Activated CD8-positive, alpha-beta memory T cell treated with anti-CD3 and anti-CD28 coated beads, Interleukin-2, amount 50 U/mL, for 4 hours (primary cell): ENCODE measurements around the gene HLA-DRB5.
"Not testable (repeated sequence)": the region's sequence is repeated elsewhere in the genome, so short reads cannot be mapped to it uniquely, and the experiment has no call there.

Experiments
- DNase-seq: peaks from one replicate; pipeline ENCODE4 v3.0.0-alpha.2; 2020

Gene HLA-DRB5

DNA sequence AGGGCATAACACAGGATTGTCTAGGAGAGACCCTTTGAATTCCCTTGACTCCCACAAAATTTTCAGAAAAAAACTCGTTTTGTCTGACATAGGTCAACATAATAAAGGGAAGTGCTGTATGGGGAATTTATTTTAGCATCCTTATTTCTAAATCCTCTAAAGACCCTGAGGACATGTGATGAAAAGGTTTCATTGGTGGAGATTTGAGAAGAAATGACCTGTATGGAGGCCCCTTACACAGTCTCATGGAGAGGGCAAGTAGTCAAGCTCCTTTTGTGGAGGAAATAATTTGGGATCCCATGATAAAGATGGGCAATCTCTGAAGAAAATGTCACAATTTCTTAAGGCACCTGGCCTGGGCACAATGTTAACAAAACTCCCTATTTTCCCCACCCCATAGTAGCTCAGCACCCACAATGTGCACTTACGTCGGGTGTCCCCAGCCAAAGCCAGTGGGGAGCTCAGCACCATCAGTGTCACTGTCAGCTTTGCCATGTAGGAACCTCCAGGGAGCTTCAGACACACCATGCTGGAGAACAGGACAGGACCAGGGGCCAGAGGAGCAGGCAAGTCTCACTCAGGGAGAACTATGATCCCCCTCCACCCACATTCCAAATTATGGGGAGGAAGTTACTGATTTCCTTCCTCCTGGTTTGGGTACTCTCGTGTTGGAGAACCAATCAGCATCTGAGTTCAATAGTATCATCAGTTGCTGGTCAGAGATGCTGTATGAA is at the start of gene HLA-DRB5:
HLA-DRB5 (minus strand) TSS at position 591 of the 734 bp plus-strand sequence; CDS start at position 528, 63 bp downstream.
- no peak for DNase-seq

DNA sequence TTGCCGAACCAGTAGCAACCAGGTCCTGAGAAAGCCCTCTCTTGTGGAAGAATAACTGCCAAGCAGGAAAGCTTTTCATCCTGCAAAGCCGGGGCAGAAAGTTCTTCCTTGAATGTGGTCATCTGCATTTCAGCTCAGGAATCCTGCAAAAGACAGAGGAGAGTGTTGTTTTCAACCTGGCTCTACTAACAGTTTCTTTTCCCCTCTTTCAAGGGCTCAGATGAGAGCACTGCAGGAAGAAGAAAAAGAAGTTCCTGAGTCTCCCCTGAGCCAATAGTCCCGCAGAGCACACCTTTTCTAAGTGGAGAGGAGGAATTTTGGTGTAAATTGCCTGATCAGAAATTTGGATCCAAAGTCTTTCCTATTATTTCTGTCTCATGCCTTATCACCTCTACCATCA is 48.9 kb upstream of the HLA-DRB5 start:
- DNase-seq: no peak

DNA sequence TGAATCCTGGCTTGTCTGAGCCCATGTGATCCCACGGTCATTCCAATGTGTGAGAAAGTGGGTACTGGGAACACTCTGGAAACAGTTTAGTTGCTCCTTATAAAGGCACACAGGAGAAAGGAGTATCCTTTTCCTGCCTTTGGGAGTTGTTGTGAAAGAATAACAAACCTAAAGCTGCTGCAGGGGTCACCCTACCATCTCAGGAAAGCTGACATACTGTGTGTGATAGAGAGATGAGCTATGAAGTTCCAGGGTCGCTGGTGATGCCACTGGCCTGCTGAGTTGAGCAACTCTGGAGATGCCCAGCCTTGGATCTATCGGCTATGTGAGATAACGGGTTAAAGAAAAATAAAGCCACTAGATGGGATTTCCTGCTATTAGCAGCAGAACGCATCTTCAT is 47.4 kb upstream of the HLA-DRB5 start:
- DNase-seq: not testable (repeated sequence)

DNA sequence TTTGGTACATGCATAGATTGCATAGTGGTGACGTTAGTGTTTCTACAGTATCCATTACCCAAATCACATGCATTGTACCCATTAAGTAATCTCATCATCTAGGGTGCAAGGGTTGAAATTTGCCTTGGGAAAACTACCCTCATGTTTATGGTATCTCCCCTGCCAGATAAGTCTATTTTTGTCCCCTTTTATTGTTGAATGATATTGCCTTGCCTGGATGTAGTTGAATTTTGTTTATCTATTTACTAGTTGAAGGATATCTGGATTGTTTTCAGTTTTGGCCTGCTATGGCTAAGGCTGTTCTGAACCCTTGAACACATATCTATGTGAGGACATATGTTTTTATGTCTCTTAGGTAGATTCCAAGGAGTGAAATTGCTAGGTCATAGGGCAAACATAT is 46.2 kb upstream of the HLA-DRB5 start:
- no peak for DNase-seq

DNA sequence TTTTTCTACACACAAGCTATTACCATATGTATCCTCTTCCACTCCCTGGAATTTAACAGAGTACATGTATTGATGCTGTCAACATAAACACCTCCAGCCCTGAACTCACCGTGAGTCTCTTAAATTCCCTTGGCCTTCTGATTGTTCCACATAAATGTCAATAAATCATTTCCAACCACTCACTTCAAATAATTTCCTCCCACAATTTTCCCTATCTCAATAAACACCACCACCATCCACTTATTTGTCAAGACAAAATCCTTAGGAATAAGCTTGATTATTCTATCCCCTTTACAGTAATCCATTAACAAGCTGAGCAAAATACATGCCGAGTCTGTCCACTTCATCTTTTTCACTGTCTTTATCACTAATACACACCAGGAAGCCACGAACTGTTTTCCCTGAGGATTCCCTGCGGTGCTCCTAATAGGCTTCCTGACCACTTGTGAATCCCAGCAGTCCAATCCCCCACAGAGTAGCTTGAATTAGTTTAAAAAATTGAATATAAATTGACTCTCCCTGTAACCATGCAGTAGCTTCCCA is 40.3 kb upstream of the HLA-DRB5 start:
- DNase-seq: no peak

DNA sequence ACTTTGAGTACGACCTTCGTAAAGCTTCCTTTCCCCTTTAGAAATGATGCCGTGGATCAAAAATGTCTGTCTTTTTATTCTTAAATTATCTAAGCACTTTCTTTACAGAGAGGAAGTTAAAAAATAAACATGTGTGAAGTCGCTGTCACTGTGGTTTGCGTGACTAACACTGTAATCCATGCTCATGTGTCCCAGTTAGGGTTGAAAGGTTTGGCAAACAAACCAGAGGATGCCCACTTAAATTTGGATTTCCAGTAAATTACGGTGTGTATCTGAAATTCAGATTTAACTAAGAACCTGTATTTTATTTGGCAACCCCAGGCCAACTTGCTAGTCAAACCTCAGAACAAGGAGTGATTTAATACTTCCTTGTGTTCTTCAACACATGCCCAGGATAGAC is 38.5 kb upstream of the HLA-DRB5 start:
- no peak for DNase-seq

DNA sequence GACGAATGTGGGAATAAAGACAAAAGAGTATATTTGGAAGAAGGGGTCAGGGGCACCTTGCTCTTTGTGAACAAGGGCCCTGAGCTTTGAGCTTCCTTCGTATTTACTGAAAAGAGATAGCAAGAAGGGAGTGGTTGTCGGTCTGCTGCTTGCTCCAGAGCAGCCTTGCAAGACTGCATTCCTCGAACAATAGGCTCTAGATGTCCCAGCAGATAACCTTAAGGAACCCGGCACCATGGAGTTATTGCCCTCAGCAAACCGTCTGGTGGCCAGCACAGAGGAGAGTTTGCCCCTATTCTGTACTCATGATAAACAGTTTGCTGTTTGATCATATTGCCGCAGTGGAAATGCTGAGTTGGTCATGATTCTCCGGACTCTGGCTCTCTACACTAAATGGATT is 36.9 kb upstream of the HLA-DRB5 start:
- no peak for DNase-seq

DNA sequence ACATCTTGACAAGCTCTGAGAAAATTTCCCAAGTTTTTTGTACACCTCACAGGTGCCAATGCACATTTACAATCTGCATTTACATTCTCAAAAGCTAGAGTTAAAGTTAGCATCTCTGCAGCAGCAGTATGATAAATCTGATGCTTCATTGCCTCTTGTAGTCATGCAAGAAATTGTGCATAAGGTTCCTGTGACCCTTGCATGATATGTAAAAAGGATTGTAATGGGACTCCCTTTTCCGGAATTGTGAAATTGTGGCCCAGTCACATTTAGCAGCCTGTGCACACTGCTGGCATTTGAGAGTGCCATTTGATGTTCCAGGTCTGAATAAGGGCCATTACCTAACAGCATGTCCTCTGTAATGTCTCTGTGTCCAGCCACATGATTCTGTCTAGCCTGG is 35.4 kb upstream of the HLA-DRB5 start:
- DNase-seq: no peak

DNA sequence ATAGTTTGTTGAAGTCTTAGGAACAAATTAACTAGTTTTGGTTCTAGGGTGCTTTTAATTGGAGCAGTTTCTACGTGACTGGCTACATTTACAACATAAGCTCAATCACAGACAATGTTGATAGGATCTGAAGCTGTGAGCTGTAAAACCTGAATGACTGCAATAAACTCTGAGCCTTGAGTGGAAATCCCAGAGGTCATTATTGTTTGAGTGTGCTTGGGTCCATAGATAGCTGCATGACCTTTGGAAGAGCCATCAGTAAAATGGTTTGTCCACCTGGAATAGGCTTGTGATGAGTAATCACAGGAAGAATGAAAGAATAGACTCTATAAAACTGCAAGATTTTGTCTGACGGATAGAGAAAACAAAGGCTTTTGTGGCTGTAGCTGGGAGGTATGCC is 32.9 kb upstream of the HLA-DRB5 start:
- DNase-seq: no peak

DNA sequence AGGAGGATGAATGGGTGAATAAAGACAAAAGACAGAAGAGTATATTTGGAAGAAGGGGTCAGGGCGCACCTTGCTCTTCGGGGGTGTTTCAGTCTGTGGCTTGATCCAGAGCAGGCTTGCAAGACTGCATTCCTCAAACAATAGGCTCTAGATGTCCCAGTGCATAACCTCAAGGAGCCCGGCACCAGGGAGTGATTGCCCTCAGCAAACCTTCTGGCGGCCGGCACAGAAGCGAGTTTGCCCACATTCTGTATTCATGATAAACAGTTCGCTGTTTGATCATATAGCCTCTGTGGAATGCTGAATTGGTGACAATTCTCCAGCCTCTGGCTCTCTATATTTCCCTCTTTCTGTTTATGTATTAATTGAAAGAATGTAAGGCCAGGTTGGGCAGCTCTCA is 29.7 kb upstream of the HLA-DRB5 start:
- no peak for DNase-seq

DNA sequence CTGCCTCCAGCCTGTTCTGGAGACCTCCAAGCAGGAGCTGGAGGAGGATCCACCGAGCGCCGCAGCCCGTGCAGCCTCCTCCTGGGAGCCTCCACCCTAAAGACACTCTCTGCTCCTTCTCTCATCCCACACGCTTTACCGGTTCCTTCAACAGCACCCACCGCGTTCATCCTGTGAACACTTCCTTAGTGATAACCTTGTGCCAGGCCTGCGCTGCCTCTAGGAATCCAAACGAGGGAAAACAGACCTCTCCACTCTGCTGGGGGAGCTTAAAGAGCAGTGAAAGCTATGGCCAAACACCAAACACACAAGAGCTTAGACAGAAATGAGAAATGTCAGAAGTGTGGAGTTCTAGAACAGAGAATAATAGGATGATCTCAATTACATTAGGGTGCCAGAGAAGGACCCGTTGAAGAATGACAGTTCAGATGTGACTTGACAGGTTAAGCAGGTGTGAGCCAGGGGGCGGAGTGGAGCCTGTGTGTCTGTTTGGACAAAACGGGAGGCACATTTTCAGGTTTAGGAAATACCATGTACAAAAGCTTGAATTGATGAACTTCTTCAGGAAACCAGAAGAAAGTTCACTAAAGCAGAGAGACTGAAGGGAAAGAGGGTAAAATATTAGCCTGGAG is 28.5 kb upstream of the HLA-DRB5 start:
- DNase-seq: no peak

DNA sequence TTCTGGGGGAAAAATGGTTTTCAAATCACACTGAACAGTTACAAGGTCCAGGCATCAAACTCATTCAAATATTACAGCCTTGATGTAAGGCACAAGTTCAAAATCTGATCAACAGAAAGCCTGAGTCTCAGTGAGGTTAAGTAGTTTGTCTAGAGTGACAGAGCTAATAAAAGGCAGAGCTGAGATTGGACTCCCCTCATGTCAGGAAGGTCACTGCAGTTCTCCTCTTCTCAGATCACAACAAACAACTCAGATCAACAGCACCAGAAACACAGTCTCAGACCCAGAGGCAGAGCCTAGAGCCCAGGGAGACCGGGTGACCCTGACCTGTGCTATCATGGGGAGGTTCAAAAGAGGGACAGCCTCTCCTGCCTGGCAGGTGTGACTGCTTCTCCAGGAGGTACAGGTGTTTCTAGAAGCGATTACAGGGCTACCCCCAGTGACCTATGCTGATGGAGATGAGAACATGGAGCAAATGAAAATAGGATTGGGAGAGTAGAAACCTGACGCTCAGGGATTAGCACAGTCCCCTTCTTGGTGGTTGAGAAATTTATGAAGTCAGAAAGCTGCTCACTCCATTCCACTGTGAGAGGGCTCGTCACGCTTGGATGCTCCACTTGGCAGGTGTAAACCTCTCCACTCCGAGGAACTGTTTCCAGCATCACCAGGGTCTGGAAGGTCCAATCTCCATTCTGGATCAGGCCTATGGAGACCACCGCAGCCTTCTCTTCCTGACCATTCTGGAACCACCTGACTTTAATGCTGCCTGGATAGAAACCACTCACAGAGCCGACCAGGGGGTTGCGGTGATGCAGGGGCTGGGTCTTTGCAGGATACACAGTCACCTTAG is 24.3 kb upstream of the HLA-DRB5 start:
- DNase-seq: no peak

DNA sequence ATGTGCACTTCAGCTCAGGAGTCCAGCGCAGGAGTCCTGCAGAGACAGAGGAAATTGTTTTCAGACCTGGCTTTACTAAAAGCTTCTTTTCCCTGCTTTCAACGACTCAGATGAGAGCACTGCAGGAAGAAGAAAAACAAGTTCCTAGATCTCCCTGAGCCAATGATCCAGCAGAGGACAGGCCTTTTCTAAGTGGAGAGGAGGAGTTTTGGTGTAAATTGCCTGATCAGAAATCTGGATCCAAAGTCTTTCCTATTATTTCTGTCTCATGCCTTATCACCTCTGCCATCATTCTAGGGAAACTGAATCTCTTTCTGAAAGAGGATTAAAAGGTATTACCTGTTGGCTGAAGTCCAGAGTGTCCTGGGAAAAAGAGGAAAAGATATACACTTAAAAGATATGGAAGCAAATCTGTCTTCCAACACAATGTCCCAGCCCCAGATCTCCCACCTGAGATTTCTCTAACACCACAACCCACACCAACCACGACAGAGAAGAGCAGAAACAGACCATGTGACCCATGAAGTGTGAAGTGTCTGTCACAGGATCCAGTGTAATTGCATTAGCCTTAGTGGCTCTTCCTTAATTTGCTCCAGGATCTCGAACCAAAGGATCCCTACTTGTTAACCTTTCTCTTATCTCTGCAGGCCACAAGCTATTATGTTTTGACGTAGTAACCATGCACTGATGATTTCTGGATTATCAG is 23.1 kb upstream of the HLA-DRB5 start:
- DNase-seq: no peak

DNA sequence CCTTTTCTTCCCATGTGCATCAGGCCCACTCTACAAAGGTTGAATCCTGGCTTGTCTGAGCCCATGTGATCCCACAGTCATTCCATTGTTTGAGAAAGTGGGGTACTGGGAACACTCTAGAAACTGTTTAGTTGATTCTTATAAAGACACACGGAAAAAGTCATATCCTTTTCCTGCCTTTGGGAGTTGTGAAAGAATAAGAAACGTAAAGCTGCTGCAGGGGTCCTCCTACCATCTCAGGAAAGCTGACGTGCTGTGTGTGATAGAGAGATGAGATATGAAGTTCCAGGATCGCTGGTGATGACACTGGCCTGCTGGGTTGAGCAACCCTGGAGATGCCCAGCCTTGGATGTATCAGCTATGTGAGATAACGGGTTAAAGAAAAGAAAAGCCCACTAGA is 21.3 kb upstream of the HLA-DRB5 start:
- DNase-seq: no peak

DNA sequence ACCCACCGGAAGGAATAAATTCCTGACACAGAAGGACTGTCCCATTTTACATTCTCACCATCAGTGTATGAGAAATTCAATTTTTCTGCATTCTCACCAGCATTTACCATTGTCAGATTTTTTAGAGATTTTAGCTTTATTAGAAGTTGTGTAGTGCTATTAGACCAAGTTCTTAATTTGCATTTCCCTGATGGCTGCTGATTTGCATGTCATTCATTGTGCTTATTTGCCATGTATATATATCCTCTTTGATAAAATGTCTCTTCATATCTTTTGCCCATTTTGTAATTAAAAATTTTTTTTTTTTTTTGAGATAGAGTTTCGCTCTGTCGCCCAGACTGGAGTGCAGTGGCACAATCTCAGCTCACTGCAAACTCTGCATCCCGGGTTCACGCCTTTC is 9.8 kb upstream of the HLA-DRB5 start:
- no peak for DNase-seq

DNA sequence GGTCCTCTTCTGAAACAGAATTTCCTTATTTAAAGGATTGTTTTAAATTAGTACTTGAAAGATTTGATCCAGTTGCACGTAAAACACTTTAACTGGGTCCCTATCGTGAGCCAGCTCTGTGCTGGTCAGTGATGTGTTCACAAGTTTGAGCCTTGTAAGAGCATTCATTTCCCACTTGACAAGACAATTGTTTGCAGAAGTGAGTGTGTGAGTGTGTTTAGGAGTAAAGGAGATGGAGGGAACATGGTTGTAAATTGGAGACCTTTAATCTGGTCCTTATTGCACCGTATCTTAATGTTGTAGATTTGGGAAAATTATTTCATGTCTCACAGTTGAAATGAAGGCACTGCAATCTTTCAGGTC is 325 bp upstream of the HLA-DRB5 start:
- not testable (repeated sequence) for DNase-seq

DNA sequence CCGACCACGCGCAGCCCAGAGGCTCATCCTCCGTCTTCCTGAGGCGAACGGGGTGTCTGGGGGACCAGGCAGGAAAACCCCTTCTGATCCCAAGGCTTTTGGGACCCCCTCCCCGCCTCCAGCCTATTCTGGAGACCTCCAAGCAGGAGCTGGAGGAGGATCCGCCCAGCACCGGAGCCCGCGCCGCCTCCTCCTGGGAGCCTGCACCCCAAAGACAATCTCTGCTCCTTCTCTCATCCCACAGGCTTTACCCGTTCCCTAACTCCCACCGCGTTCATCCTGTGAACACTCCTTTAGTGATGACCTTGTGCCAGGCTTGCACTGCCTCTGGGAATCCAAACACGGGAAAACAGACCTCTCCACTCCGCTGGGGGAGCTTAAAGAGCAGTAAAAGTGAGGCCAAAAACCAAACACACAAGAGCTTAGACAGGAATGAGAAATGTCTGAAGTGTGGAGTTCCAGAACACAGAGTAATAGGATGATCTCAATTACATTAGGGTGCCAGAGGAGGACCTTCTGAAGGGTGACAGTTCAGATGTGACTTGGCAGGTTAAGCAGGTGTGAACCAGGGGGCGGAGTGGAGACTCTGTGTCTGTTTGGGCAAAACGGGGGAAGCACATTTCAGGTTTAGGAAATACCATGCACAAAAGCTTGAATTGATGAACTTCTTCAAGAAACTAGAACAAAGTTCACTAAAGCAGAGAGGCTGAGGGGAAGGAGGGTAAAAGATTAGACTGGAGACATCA is 7.6 kb downstream of the HLA-DRB5 start:
- DNase-seq: no peak

DNA sequence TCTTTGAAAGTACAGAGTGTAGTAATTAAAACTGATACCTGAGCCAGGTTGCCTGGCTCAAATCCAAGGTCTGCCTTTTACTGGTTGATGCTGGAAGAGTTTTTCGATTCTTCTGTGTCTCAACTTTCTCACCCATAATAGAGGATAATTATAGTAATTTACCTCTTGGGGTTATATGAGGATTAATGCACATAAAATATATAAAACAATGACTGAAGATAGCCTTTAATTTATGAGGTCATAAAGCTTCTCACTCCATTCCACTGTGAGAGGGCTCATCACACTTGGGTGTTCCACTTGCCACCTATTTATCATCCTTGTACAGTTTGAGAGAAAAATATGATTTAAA is 10.2 kb downstream of the HLA-DRB5 start:
- no peak for DNase-seq

DNA sequence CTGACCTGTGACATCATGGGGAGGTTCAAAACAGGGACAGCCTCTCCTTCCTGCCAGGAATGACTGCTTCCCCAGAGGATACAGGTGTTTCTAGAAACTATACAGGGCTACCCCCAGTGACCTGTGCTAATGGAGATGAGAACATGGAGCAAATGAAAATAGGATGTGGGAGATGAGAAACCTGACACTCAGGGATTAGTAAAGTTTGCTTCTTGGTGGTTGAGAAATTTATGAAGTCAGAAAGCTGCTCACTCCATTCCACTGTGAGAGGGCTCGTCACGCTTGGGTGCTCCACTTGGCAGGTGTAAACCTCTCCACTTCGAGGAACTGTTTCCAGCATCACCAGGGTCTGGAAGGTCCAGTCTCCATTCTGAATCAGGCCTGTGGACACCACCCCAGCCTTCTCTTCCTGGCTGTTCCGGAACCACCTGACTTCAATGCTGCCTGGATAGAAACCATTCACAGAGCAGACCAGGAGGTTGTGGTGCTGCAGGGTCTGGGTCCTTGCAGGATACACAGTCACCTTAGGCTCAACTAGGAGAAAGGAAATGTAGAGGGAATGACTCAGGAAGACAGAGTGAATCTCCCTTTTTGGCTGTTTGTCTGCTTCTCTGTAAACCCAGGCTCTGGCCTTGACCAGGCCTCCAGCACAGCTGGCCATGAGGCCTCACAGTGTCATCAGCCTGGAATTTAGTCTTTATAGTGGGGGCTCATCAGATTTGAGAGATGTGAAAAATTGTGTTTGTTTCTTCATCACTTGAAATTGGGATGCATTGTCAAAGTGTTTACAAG is 10.8 kb downstream of the HLA-DRB5 start:
- no peak for DNase-seq

DNA sequence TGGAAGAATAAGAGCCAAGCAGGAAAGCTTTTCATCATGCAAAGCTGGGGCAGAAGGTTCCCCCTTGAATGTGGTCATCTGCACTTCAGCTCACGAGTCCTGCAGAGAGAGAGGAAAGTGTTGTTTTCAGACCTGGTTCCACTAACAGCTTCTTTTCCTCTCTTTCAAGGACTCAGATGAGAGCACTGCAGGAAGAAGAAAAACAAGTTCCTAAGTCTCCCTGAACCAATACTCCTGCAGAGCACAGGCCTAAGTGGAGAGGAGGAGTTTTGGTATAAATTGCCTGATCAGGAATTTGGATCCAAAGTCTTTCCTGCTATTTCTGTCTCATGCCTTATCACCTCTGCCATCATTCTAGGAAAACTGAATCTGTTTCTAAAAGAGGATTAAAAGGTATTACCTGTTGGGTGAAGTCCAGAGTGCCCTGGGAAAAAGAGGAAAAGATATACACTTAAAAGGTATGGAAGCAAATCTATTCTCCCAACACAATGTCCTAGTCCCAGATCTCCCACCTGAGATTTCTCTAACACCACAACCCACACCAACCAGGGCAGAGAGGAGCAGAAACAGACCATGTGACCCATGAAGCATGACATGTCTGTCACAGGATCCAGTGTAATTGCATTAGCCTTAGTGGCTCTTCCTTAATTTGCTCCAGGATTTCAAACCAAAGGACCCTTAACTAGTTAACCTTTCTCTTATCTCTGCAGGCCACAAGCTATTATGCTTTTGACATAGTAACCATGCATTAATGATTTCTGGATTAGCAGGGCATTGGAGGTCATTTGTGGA is 12.2 kb downstream of the HLA-DRB5 start:
- no peak for DNase-seq

DNA sequence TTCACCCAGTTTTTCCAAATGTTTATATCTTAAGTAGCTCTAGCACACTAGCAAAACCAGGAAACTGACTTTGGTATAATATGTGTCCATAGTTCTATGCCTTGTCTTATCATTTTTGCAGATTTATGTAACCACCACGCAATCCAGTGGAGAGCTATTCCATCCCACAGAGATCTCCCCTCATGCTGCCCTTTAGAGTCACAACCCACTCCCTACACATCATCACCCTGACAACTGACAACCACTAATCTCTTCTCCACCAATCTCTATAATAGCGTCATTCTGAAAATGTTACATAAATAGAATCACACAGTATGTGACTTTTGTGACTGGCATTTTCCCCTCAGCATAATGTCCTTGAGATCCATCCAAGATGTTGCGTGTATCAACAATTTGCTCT is 29.1 kb downstream of the HLA-DRB5 start:
- DNase-seq: no peak
